ENCODE results near the gene WRAP73. TPM values are rescaled to one million over a fixed set of nuclear protein-coding genes. Genes with fewer than 3 reads are reported as not detected.

WRAP73 gene
- total RNA-seq, 1 donor from 2014 or later: 15.6 TPM

DNA sequence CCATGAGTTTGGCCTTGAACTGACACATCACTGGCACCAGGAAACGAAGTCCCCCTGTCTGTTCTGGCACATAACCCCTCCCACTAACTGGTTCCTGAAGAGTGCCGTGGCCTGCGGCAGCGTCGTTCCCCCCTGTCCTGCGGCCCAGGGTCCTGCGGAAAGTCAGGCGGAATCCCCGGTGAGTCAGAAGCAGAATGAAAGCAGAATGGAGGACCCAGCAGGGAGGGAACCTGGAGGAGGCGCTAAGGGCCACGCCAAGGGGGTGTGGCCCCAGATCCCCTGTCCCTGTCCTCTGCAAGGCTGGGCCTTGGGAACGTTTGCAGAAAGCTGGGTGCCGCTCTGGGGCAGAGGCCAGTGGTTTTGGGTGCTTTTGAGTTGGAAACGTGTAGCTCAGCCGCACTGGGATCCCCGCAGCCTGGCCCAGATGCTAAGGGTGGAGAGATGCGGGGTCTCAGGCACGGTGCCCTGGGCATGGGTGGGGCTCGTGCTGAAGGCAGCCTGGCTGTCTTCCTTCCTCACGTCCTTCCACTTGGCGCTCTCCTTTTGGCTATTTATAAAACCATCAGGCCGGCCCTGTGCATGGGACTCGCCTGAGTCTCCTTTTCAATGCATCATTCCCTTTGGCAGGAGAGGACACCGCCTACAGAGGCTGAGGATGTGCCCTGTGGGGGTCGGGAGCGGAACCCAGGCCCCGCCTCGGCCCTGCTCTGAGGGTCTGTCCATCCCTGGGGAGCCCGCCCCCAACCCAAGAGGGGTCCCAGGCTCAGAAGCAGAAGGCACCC is 38.6 kb upstream of the WRAP73 start:
- H3K9me3 ChIP-seq (ENCODE audit: insufficient read depth, low read depth, low read length): no peaks in the 10 kb centered on the region
- peaks cover 22% of the 10 kb centered on the region for H3K27me3 Mint-ChIP-seq (ENCODE audit: low read depth, unreplicated experiment)
- no peak overlapping the region for H3K4me3 ChIP-seq (ENCODE audit: insufficient read depth, low read depth, low read length)
- no peak overlapping the region for H2AFZ ChIP-seq (ENCODE audit: low read depth, low read length)
- no peak overlapping the region for H3K9ac ChIP-seq (ENCODE audit: low read length)
- H3K9me3 Mint-ChIP-seq (ENCODE audit: unreplicated experiment): no peaks in the 10 kb centered on the region
- H3K36me3 ChIP-seq (ENCODE audit: insufficient read depth, low read length): no peaks in the 10 kb centered on the region
- TF ChIP-seq EZH2 (IDR thresholded peaks at IDR 0.05; ENCODE audit: insufficient read depth, low read length): no peak
- TF ChIP-seq, protein P1, sequence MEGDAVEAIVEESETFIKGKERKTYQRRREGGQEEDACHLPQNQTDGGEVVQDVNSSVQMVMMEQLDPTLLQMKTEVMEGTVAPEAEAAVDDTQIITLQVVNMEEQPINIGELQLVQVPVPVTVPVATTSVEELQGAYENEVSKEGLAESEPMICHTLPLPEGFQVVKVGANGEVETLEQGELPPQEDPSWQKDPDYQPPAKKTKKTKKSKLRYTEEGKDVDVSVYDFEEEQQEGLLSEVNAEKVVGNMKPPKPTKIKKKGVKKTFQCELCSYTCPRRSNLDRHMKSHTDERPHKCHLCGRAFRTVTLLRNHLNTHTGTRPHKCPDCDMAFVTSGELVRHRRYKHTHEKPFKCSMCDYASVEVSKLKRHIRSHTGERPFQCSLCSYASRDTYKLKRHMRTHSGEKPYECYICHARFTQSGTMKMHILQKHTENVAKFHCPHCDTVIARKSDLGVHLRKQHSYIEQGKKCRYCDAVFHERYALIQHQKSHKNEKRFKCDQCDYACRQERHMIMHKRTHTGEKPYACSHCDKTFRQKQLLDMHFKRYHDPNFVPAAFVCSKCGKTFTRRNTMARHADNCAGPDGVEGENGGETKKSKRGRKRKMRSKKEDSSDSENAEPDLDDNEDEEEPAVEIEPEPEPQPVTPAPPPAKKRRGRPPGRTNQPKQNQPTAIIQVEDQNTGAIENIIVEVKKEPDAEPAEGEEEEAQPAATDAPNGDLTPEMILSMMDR (IDR thresholded peaks at IDR 0.05; ENCODE audit: insufficient read depth, low read depth, low read length): no peak
- no peak overlapping the region for H3K27ac ChIP-seq (ENCODE audit: low read depth, low read length)
- H3K4me1 ChIP-seq (ENCODE audit: insufficient read depth, low read length): no peaks in the 10 kb centered on the region
- H3K36me3 Mint-ChIP-seq (ENCODE audit: low read depth, unreplicated experiment): no peaks in the 10 kb centered on the region
- no peaks in the 10 kb centered on the region for H3K4me1 Mint-ChIP-seq (ENCODE audit: low read depth, unreplicated experiment)
- no peak for FAIRE-seq
- H3K4me3 Mint-ChIP-seq (ENCODE audit: unreplicated experiment): no peak overlapping the region
- no peak for DNase-seq (ENCODE audit: low read depth)
- no peaks in the 10 kb centered on the region for H4K20me1 ChIP-seq (ENCODE audit: insufficient read depth, low read length)
- H3K79me2 ChIP-seq (ENCODE audit: insufficient read depth, low read length): no peaks in the 10 kb centered on the region
- no peak overlapping the region for H3K4me2 ChIP-seq (ENCODE audit: low read length)
- no peak overlapping the region for H3K27ac Mint-ChIP-seq (ENCODE audit: unreplicated experiment)
- H3K27me3 ChIP-seq (ENCODE audit: insufficient read depth, low read length): peaks cover 3% of the 10 kb centered on the region

DNA sequence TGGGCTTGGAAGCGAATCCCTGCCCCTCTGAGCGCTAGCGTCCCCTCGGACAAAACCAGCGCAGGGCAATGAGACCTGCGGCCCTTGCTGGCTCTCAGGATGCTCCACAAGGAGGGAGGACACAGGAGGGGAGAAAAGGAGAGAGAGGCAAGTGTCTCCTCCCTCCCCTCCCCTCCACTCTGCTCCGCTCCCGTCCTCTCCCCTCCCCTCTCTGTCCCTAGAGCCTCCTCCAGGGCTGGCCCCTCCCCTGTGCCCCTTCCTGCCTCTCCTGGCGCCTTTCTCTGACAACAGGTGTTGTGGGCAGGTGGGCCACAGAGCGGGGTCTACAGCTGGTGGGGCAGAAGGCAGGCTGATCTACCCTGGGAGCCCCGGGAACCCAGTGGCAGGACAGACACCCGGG is 37.6 kb upstream of the WRAP73 start:
- H3K79me2 ChIP-seq (ENCODE audit: insufficient read depth, low read length): no peaks in the 10 kb centered on the region
- no peaks in the 10 kb centered on the region for H3K4me1 ChIP-seq (ENCODE audit: insufficient read depth, low read length)
- no peak overlapping the region for H3K4me3 ChIP-seq (ENCODE audit: insufficient read depth, low read depth, low read length)
- H3K27ac ChIP-seq (ENCODE audit: low read depth, low read length): no peak overlapping the region
- H3K27me3 Mint-ChIP-seq (ENCODE audit: low read depth, unreplicated experiment): peaks cover 23% of the 10 kb centered on the region
- no peak for DNase-seq (ENCODE audit: low read depth)
- H3K36me3 Mint-ChIP-seq (ENCODE audit: low read depth, unreplicated experiment): no peaks in the 10 kb centered on the region
- no peaks in the 10 kb centered on the region for H3K4me1 Mint-ChIP-seq (ENCODE audit: low read depth, unreplicated experiment)
- no peak overlapping the region for H2AFZ ChIP-seq (ENCODE audit: low read depth, low read length)
- H3K9me3 ChIP-seq (ENCODE audit: insufficient read depth, low read depth, low read length): no peaks in the 10 kb centered on the region
- no peak overlapping the region for H3K4me3 Mint-ChIP-seq (ENCODE audit: unreplicated experiment)
- peaks cover 4% of the 10 kb centered on the region for H3K27me3 ChIP-seq (ENCODE audit: insufficient read depth, low read length)
- peaks cover 3% of the 10 kb centered on the region for H3K9me3 Mint-ChIP-seq (ENCODE audit: unreplicated experiment)
- TF ChIP-seq, protein P1 (IDR thresholded peaks at IDR 0.05; ENCODE audit: insufficient read depth, low read depth, low read length): no peak
- TF ChIP-seq EZH2 (IDR thresholded peaks at IDR 0.05; ENCODE audit: insufficient read depth, low read length): no peak
- no peaks in the 10 kb centered on the region for H3K36me3 ChIP-seq (ENCODE audit: insufficient read depth, low read length)
- H3K4me2 ChIP-seq (ENCODE audit: low read length): no peak overlapping the region
- no peak overlapping the region for H3K27ac Mint-ChIP-seq (ENCODE audit: unreplicated experiment)
- H3K9ac ChIP-seq (ENCODE audit: low read length): no peak overlapping the region
- no peaks in the 10 kb centered on the region for H4K20me1 ChIP-seq (ENCODE audit: insufficient read depth, low read length)
- FAIRE-seq: no peak

DNA sequence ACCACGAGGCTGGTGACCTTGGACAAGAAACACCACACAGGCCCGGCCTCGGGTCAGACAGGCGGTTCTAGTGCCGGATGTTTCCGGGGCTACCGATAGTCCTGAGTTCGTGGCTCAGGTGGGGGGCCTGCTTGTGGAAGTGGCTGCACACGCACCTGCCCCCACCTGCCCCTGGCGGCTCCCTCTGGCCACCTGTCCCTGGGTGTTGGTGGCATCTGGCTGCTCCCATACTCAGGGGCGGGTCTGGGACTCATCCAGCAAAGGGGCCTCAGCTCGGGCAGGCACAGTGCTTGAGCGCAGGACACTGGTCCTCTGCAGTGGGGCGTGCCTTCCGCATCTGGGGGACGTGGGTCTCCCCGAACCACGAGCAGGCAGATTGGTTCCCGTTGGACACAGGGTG is 36.0 kb upstream of the WRAP73 start:
- Histone ChIP-seq H3K36me3 (ENCODE audit: insufficient read depth, low read length) (no peaks in the 10 kb centered on the region), H3K27ac (ENCODE audit: low read depth, low read length) (no peak overlapping the region), H3K4me1 (ENCODE audit: insufficient read depth, low read length) (no peaks in the 10 kb centered on the region), H3K4me3 (ENCODE audit: insufficient read depth, low read depth, low read length) (no peak overlapping the region), H4K20me1 (ENCODE audit: insufficient read depth, low read length) (no peaks in the 10 kb centered on the region), H3K4me2 (ENCODE audit: low read length) (no peak overlapping the region), H3K27me3 (ENCODE audit: insufficient read depth, low read length) (peaks cover 4% of the 10 kb centered on the region), H3K79me2 (ENCODE audit: insufficient read depth, low read length) (no peaks in the 10 kb centered on the region), H3K9ac (ENCODE audit: low read length) (no peak overlapping the region), H3K9me3 (ENCODE audit: insufficient read depth, low read depth, low read length) (no peaks in the 10 kb centered on the region), H2AFZ (ENCODE audit: low read depth, low read length) (no peak overlapping the region)
- TF ChIP-seq, protein P1 (IDR thresholded peaks at IDR 0.05; ENCODE audit: insufficient read depth, low read depth, low read length): no peak
- TF ChIP-seq EZH2 (IDR thresholded peaks at IDR 0.05; ENCODE audit: insufficient read depth, low read length): no peak
- no peak overlapping the region for H3K4me3 Mint-ChIP-seq (ENCODE audit: unreplicated experiment)
- H3K9me3 Mint-ChIP-seq (ENCODE audit: unreplicated experiment): peaks cover 3% of the 10 kb centered on the region
- no peak for FAIRE-seq
- H3K36me3 Mint-ChIP-seq (ENCODE audit: low read depth, unreplicated experiment): no peaks in the 10 kb centered on the region
- no peak overlapping the region for H3K27ac Mint-ChIP-seq (ENCODE audit: unreplicated experiment)
- peaks cover 11% of the 10 kb centered on the region for H3K27me3 Mint-ChIP-seq (ENCODE audit: low read depth, unreplicated experiment)
- H3K4me1 Mint-ChIP-seq (ENCODE audit: low read depth, unreplicated experiment): no peaks in the 10 kb centered on the region
- DNase-seq (ENCODE audit: low read depth): no peak
